Panc1 (cell line): ENCODE results near the gene SPA17.
A peak's percentile ranks its signal among the peaks of the same experiment; 100 is the strongest.

Source experiments
- CTCF ChIP-seq: fragments of 450-650 bp; IDR thresholded peaks from 2 replicates; pipeline ENCODE4 v1.5.1; 2017; ENCODE audit warnings: mild to moderate bottlenecking
- POLR2AphosphoS5 ChIP-seq: IDR thresholded peaks from 2 replicates; pipeline ENCODE4 v1.6.1; 2012; ENCODE audit warnings: mild to moderate bottlenecking, low read depth, low read length, moderate library complexity
- REST ChIP-seq, 2 experiments: IDR thresholded peaks; 2 replicates each; pipeline ENCODE4 v1.6.1; 2011 to 2012; ENCODE audit warnings: low read depth in 2 of 2, control low read depth in 1 of 2, low read length in 1 of 2, mild to moderate bottlenecking in 1 of 2, moderate library complexity in 1 of 2; ENCODE audit not compliant: insufficient read depth in 1 of 2
- SIN3A ChIP-seq: IDR thresholded peaks from 2 replicates; pipeline ENCODE4 v1.6.1; 2012; ENCODE audit warnings: low read depth, mild to moderate bottlenecking, low read length, moderate library complexity, borderline replicate concordance; ENCODE audit not compliant: insufficient read depth
- TCF7L2 ChIP-seq: IDR thresholded peaks from 2 replicates; pipeline ENCODE4 v1.6.1; 2011; ENCODE audit warnings: mild to moderate bottlenecking, low read depth, low read length, inconsistent platforms

GRCh38 chr11:124717786-124718651, 44.3 kb downstream of the SPA17 start:
- TF ChIP-seq CTCF, result no peak
- no peak for TF ChIP-seq POLR2AphosphoS5
- TF ChIP-seq REST (IDR thresholded peaks at IDR 0.05; ENCODE audit: insufficient read depth in 1 of 2, low read depth in 2 of 2, low read length in 1 of 2), result no peak
- TF ChIP-seq TCF7L2, result peak; percentile 81
- no peak for TF ChIP-seq SIN3A
